ENCODE measurements around the gene GPR132. TPM values are rescaled to one million over a fixed set of nuclear protein-coding genes. Genes with fewer than 3 reads are reported as not detected.

The GPR132 gene
- total and polyA plus RNA-seq, 4 donors: 2.3 to 19.5 (median 5.7) TPM

DNA sequence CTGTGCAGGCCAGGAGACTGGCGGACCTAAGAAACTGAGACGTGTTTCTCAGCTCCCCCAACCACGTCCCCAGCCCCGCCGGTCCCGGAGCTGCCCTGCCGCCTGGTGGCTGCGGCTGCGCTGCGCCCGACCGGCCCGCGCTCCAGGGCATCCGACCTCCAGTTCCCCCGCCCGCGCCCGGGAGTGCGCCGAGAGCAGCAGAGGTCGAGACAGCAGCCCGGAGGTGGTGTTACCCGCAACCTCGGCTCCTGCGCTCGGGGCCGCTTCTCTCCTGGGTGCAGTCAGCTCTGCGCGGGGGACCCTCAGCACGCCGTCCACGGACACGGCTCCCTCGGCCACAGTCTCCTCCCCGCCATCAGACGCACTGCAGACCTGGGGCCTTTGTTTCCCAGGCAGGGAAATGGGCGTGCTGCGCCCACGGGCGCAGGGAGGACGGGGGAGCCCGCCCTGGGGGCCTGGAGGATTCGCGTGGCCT, 21.6 kb upstream of the GPR132 start:
- no peak overlapping the region for H3K9ac ChIP-seq (ENCODE audit: insufficient read depth in 1 of 2, low read length in 2 of 2)
- no peaks in the 10 kb centered on the region for H3K27me3 ChIP-seq (ENCODE audit: control insufficient read depth in 3 of 3, insufficient read depth in 3 of 3, low read length in 2 of 3)
- ATAC-seq (ENCODE audit: insufficient read depth, low FRiP score) (peak; percentile 49), DNase-seq (peak; percentile 71 to 86 (median 83))
- WGBS, 2 donors: 1% methylated on average over 35 to 45 of the region's 45 CpGs
- H3K9me3 ChIP-seq (ENCODE audit: control insufficient read depth in 4 of 4, insufficient read depth in 3 of 4, low read length in 3 of 4): no peaks in the 10 kb centered on the region
- H3K4me1 ChIP-seq (ENCODE audit: control insufficient read depth in 5 of 5, insufficient read depth in 5 of 5, low read length in 5 of 5): peaks cover 0 to 20% (median 10%) of the 10 kb centered on the region in 5 donors
- H3K36me3 ChIP-seq (ENCODE audit: control insufficient read depth in 4 of 4, insufficient read depth in 4 of 4, low read length in 4 of 4): no peaks in the 10 kb centered on the region
- peak overlapping the region in 1 of 2 donors; percentile 15 for H3K27ac ChIP-seq (ENCODE audit: low read depth in 1 of 2, low read length in 1 of 2)
- no peak overlapping the region for H3K4me3 ChIP-seq
- peak; percentile 85 for TF ChIP-seq CTCF (IDR thresholded peaks at IDR 0.05; ENCODE audit: control extremely low read depth, extremely low read depth)

DNA sequence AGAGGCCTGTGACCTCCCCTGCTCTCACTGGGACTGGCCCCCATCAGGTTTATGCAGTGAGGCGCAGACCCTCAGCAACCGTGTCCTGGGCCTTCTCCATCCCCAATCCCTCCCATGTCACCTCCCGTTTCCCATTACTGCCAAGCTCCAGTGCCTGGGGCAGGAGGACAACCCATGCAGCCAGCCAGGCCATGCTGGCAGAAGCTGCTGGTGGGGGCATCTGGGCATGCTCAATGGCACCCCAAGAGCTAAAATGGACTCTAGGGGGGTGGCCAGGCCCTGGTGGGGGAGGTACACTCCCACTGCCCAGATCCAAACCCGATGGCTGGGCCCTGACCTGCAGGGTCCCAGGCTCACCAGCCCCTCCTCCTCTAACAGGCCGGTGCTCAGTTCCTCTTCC, 20.5 kb upstream of the GPR132 start:
- H3K9me3 ChIP-seq (ENCODE audit: control insufficient read depth in 4 of 4, insufficient read depth in 3 of 4, low read length in 3 of 4): no peaks in the 10 kb centered on the region
- no peaks in the 10 kb centered on the region for H3K27me3 ChIP-seq (ENCODE audit: control insufficient read depth in 3 of 3, insufficient read depth in 3 of 3, low read length in 2 of 3)
- TF ChIP-seq CTCF (IDR thresholded peaks at IDR 0.05; ENCODE audit: control extremely low read depth, extremely low read depth): no peak
- no peak overlapping the region for H3K9ac ChIP-seq (ENCODE audit: insufficient read depth in 1 of 2, low read length in 2 of 2)
- ATAC-seq (ENCODE audit: insufficient read depth, low FRiP score) (no peak), DNase-seq (no peak)
- H3K4me3 ChIP-seq: no peak overlapping the region
- H3K27ac ChIP-seq (ENCODE audit: low read depth in 1 of 2, low read length in 1 of 2): no peak overlapping the region
- no peaks in the 10 kb centered on the region for H3K36me3 ChIP-seq (ENCODE audit: control insufficient read depth in 4 of 4, insufficient read depth in 4 of 4, low read length in 4 of 4)
- WGBS, 2 donors: 69 to 77% methylated on average over 5 of the region's 5 CpGs
- H3K4me1 ChIP-seq (ENCODE audit: control insufficient read depth in 5 of 5, insufficient read depth in 5 of 5, low read length in 5 of 5): peaks cover 0 to 16% (median 8%) of the 10 kb centered on the region in 5 donors

DNA sequence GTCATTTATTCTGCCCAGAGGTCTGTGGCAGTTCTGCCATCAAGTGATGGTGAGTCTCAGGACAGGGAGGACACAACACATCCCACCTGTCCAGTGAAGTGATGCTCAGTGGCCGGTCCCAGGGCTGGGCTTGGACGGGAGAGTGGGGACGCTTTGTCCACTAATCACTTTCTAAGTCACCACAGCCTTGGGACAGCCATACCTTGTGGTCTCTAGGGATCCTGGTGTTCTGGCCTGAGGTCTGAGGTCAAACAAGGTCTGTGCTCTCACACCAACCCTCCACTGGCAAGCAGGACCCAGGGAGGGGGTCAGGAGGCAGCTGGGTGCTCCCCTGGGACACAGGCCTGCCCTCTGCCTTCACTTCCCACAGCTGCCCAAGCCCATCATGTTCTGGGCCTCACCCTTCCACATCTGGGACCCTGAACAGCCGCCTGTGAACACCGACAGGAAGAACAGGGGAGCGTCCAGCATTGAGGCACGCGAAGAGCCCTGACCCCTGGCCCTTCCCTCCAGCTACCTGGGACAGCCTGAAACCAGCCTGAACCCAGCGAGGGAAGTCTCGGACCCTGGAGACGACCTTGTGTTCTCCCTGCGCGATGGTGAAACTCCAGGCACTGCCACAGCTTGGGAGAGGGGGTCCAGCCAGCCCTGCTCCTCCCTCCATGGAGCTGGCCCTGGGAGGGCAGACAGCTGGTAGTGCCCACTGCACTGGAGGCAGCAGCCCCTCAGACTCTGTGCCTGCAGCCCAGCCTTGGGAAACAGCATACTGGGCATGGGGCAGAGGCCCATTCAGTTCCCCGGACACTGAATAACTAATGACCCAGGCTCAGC, 19.7 kb upstream of the GPR132 start:
- H3K9ac ChIP-seq (ENCODE audit: insufficient read depth in 1 of 2, low read length in 2 of 2): no peak overlapping the region
- DNase-seq (no peak), ATAC-seq (ENCODE audit: insufficient read depth, low FRiP score) (no peak)
- no peak for TF ChIP-seq CTCF (IDR thresholded peaks at IDR 0.05; ENCODE audit: control extremely low read depth, extremely low read depth)
- no peaks in the 10 kb centered on the region for H3K27me3 ChIP-seq (ENCODE audit: control insufficient read depth in 3 of 3, insufficient read depth in 3 of 3, low read length in 2 of 3)
- H3K4me3 ChIP-seq: no peak overlapping the region
- H3K4me1 ChIP-seq (ENCODE audit: control insufficient read depth in 5 of 5, insufficient read depth in 5 of 5, low read length in 5 of 5): peaks cover 0 to 16% (median 8%) of the 10 kb centered on the region in 5 donors
- WGBS, 2 donors: 88 to 97% methylated on average over 12 to 14 of the region's 14 CpGs
- H3K36me3 ChIP-seq (ENCODE audit: control insufficient read depth in 4 of 4, insufficient read depth in 4 of 4, low read length in 4 of 4): no peaks in the 10 kb centered on the region
- H3K9me3 ChIP-seq (ENCODE audit: control insufficient read depth in 4 of 4, insufficient read depth in 3 of 4, low read length in 3 of 4): no peaks in the 10 kb centered on the region
- H3K27ac ChIP-seq (ENCODE audit: low read depth in 1 of 2, low read length in 1 of 2): no peak overlapping the region

All from lung (tissue), 12 donors.